NCI-H1694 (cell line): ENCODE data around the gene PDE1A.

ENCODE experiments used
- DNase-seq: peaks from one replicate; lab custom pipeline; 2025; lab: John Stamatoyannopoulos, UW

The PDE1A gene

GRCh38 chr2:182426918-182427240 is at the start of gene PDE1A:
Gene PDE1A, minus strand, starts transcription at chr2:182427036.
- no peak for DNase-seq

GRCh38 chr2:182473635-182474034 is 46.8 kb upstream of the PDE1A start:
- DNase-seq, result no peak

- no peak for DNase-seq
Observed at GRCh38 chr2:182463760-182464159, 36.9 kb upstream of the PDE1A start.

GRCh38 chr2:182456784-182457183 is 29.9 kb upstream of the PDE1A start:
- DNase-seq, result no peak

- no peak for DNase-seq
Observed at GRCh38 chr2:182452456-182452990, 25.7 kb upstream of the PDE1A start.

- DNase-seq, result no peak
Observed at GRCh38 chr2:182448371-182448770, 21.5 kb upstream of the PDE1A start.

- DNase-seq, result no peak
Observed at GRCh38 chr2:182447863-182448262, 21.0 kb upstream of the PDE1A start.

GRCh38 chr2:182447163-182447562 is 20.3 kb upstream of the PDE1A start:
- DNase-seq, result no peak

- DNase-seq, result no peak
Observed at GRCh38 chr2:182446087-182446486, 19.3 kb upstream of the PDE1A start.

GRCh38 chr2:182445391-182445965 is 18.6 kb upstream of the PDE1A start:
- DNase-seq, result no peak

GRCh38 chr2:182444806-182445205 is 18.0 kb upstream of the PDE1A start:
- no peak for DNase-seq

- DNase-seq, result no peak
Observed at GRCh38 chr2:182444170-182444569, 17.3 kb upstream of the PDE1A start.

- no peak for DNase-seq
Observed at GRCh38 chr2:182436252-182436651, 9.4 kb upstream of the PDE1A start.

- no peak for DNase-seq
Observed at GRCh38 chr2:182435754-182436153, 8.9 kb upstream of the PDE1A start.

- DNase-seq, result no peak
Observed at GRCh38 chr2:182432051-182432450, 5.2 kb upstream of the PDE1A start.

- DNase-seq, result no peak
Observed at GRCh38 chr2:182428476-182428875, 1.6 kb upstream of the PDE1A start.

GRCh38 chr2:182426082-182426917 is 536 bp downstream of the PDE1A start:
- no peak for DNase-seq

- no peak for DNase-seq
Observed at GRCh38 chr2:182422864-182423263, 4.0 kb downstream of the PDE1A start.

GRCh38 chr2:182420669-182421068 is 6.2 kb downstream of the PDE1A start:
- no peak for DNase-seq

GRCh38 chr2:182416861-182417260 is 10.0 kb downstream of the PDE1A start:
- no peak for DNase-seq

GRCh38 chr2:182416191-182416590 is 10.6 kb downstream of the PDE1A start:
- DNase-seq, result no peak

- no peak for DNase-seq
Observed at GRCh38 chr2:182415771-182416170, 11.1 kb downstream of the PDE1A start.

GRCh38 chr2:182412858-182413257 is 14.0 kb downstream of the PDE1A start:
- DNase-seq, result no peak

- no peak for DNase-seq
Observed at GRCh38 chr2:182410120-182410519, 16.7 kb downstream of the PDE1A start.
